GM12878 (cell line): ENCODE measurements around the gene NFAM1. TPM values are rescaled to one million over a fixed set of nuclear protein-coding genes. Genes with fewer than 3 reads are reported as not detected.

Experiments used
- ATAC-seq: fragments of 200-7000 bp; cut with Tn5 transposase; 3 replicates; pipeline ENCODE4 v1.9.1; 2020; ENCODE audit warnings: mild to moderate bottlenecking, moderate library complexity
- BruUV-seq: library from RNA; stranded (reverse); fragments of 400-500 nt; replicated peaks from 2 replicates; lab custom pipeline; 2021; lab: Mats Ljungman, UMichigan
- CTCF ChIA-PET: fragments of 300-600 bp; sonication (Branson Sonifier 250); formaldehyde crosslinking; extraction: SDS; loops from one replicate; lab custom pipeline; 2021; ENCODE audit warnings: inconsistent platforms; lab: Yijun Ruan, JAX
- POLR2A ChIA-PET: fragments of 350-600 bp; formaldehyde crosslinking; extraction: SDS; loops from one replicate; lab custom pipeline; 2021; ENCODE audit warnings: inconsistent platforms; lab: Charles Lee
- RAD21 ChIA-PET: fragments of 300-600 bp; sonication (Branson Sonifier 250); formaldehyde crosslinking; loops from one replicate; lab custom pipeline; 2023; ENCODE audit warnings: antibody characterized with exemption; ENCODE audit not compliant: unreplicated experiment; lab: Charles Lee
- SMC1A ChIA-PET: fragments of 300-600 bp; sonication (Branson Sonifier 250); formaldehyde crosslinking; loops from one replicate; lab custom pipeline; 2023; ENCODE audit not compliant: unreplicated experiment, uncharacterized antibody; lab: Charles Lee
- DNase-seq: peaks from one replicate; pipeline ENCODE4 v3.0.0-alpha.2; 2011; ENCODE audit warnings: low read depth, low spot score
- FAIRE-seq: peaks from 3 replicates; lab custom pipeline; 2011; peaks lifted over from hg19 to GRCh38; lab: Jason Lieb, UNC
- H2AFZ ChIP-seq: 2 replicates; pipeline ENCODE4 v1.6.0; 2011; ENCODE audit warnings: low read depth, low read length, control low read depth; ENCODE audit not compliant: control insufficient read depth
- H3K27ac ChIP-seq: 2 replicates; pipeline ENCODE4 v1.5.1; 2011; ENCODE audit warnings: control low read depth; ENCODE audit not compliant: control insufficient read depth, insufficient read depth
- H3K27me3 ChIP-seq, 2 experiments: replicated peaks in 1 of 2; 2 replicates each; pipeline versions ENCODE4 v1.6.0 to v1.6.1; 2011; ENCODE audit warnings: low read length in 1 of 2; ENCODE audit not compliant: control insufficient read depth in 2 of 2, insufficient read depth in 2 of 2
- H3K36me3 ChIP-seq, 2 experiments: 2 replicates each; pipeline ENCODE4 v1.5.1; 2011; ENCODE audit warnings: low read length in 1 of 2; ENCODE audit not compliant: control insufficient read depth in 2 of 2, insufficient read depth in 2 of 2
- H3K4me1 ChIP-seq: 2 replicates; pipeline ENCODE4 v1.6.1; 2011; ENCODE audit warnings: mild to moderate bottlenecking, low read length, moderate library complexity, mixed read lengths; ENCODE audit not compliant: control insufficient read depth, insufficient read depth
- H3K4me2 ChIP-seq: 2 replicates; pipeline ENCODE4 v1.6.0; 2011; ENCODE audit warnings: control low read depth; ENCODE audit not compliant: control insufficient read depth, insufficient read depth
- H3K4me3 ChIP-seq: fragments of 200-600 bp; sonication (generic); 2 replicates; pipeline ENCODE4 v1.5.1; 2016
- H3K79me2 ChIP-seq: 2 replicates; pipeline ENCODE4 v1.6.0; 2011; ENCODE audit warnings: low read length; ENCODE audit not compliant: control insufficient read depth, insufficient read depth
- H3K9ac ChIP-seq: 2 replicates; pipeline ENCODE4 v1.8.0; 2011; ENCODE audit warnings: low read length, control low read depth, mixed read lengths; ENCODE audit not compliant: control insufficient read depth, insufficient read depth
- H3K9me3 ChIP-seq: replicated peaks from 3 replicates; pipeline ENCODE4 v1.5.1; 2011; ENCODE audit warnings: mild to moderate bottlenecking, low read length; ENCODE audit not compliant: control insufficient read depth, insufficient read depth
- H4K20me1 ChIP-seq: 2 replicates; pipeline ENCODE4 v1.6.0; 2011; ENCODE audit not compliant: control insufficient read depth, insufficient read depth
- EGR1 ChIP-seq, 2 experiments: IDR thresholded peaks; 1 replicate in 1 of 2; 2 replicates in 1 of 2; pipeline ENCODE4 v1.6.1; 2011 to 2012; ENCODE audit warnings: low read depth in 2 of 2, low read length in 2 of 2, borderline replicate concordance in 1 of 2, mild to moderate bottlenecking in 1 of 2, moderate library complexity in 1 of 2
- FOXM1 ChIP-seq: IDR thresholded peaks from 2 replicates; pipeline ENCODE4 v1.6.1; 2012; ENCODE audit warnings: low read depth, mild to moderate bottlenecking, inconsistent platforms, low read length, moderate library complexity
- KLF5 ChIP-seq: fragments of 450-650 bp; IDR thresholded peaks from 2 replicates; pipeline ENCODE4 v1.6.1; 2014; ENCODE audit warnings: mild to moderate bottlenecking; ENCODE audit not compliant: partially characterized antibody
- MTA2 ChIP-seq: fragments of 450-650 bp; IDR thresholded peaks from 2 replicates; pipeline ENCODE4 v1.6.1; 2016; ENCODE audit warnings: low read depth, mild to moderate bottlenecking, moderate library complexity
- MTA3 ChIP-seq: IDR thresholded peaks from 2 replicates; pipeline ENCODE4 v1.6.1; 2012; ENCODE audit warnings: low read length, inconsistent platforms, borderline replicate concordance
- NR2C2 ChIP-seq: IDR thresholded peaks from 2 replicates; pipeline ENCODE4 v1.6.1; 2011; ENCODE audit warnings: borderline replicate concordance, low read depth; ENCODE audit not compliant: control insufficient read depth, insufficient read length
- SIN3A ChIP-seq: IDR thresholded peaks from 2 replicates; pipeline ENCODE4 v1.6.1; 2012; ENCODE audit warnings: low read depth, low read length, improper control_type of control experiment
- SMAD5 ChIP-seq: IDR thresholded peaks from 2 replicates; pipeline ENCODE4 v1.6.1; 2016; ENCODE audit warnings: antibody characterized with exemption, low read depth
- SMC3 ChIP-seq: IDR thresholded peaks from 2 replicates; pipeline ENCODE4 v1.6.1; 2011; ENCODE audit warnings: low read length, improper control_type of control experiment, borderline replicate concordance
- SRF ChIP-seq, 2 experiments: IDR thresholded peaks; 2 replicates each; pipeline ENCODE4 v1.6.1; 2011; ENCODE audit warnings: low read depth in 2 of 2, low read length in 2 of 2, mild to moderate bottlenecking in 1 of 2, moderate library complexity in 1 of 2
- SUPT20H ChIP-seq: IDR thresholded peaks from 2 replicates; pipeline ENCODE4 v1.6.1; 2011; ENCODE audit warnings: low read depth, mild to moderate bottlenecking, low read length, moderate library complexity, borderline replicate concordance; ENCODE audit not compliant: control insufficient read depth
- YBX1 ChIP-seq: fragments of 450-650 bp; IDR thresholded peaks from 2 replicates; pipeline ENCODE4 v1.6.1; 2016; ENCODE audit warnings: antibody characterized with exemption
- ZNF24 ChIP-seq: fragments of 450-650 bp; IDR thresholded peaks from 2 replicates; pipeline ENCODE4 v1.6.1; 2017; ENCODE audit warnings: antibody characterized with exemption, mild to moderate bottlenecking
- WGBS: methylation state at CpG from one replicate; pipeline ENCODE4 v1.1.6; 2016; ENCODE audit warnings: low lambda C conversion rate; ENCODE audit not compliant: insufficient replicate concordance, insufficient coverage; ENCODE audit errors: missing lambda C conversion rate; 5-methylcytosine and 5-hydroxymethylcytosine counted together
- in situ Hi-C: fragments of 300-500 bp; cut with MboI; formaldehyde crosslinking; loops from 9 replicates; pipeline ENCODE4 v1.14.3; 2018; ENCODE audit warnings: mixed read lengths
- intact Hi-C: fragments of 100-400 bp; cut with micrococcal nuclease; formaldehyde crosslinking; loops from one replicate; pipeline ENCODE4 v1.14.2; 2022; ENCODE audit not compliant: unreplicated experiment
- polyA plus RNA-seq, 11 experiments: library from polyadenylated mRNA; depleted of rRNA in 4 of 11; unstranded in 6 of 11; stranded (reverse) in 5 of 11; fragments of >200 nt; fragmentation: Nextera tagmentation in 4 of 11; fragmentation: Illumina TruSeq in 1 of 11; extraction: Ambion mirVana in 4 of 11; extraction: Trizol in 1 of 11; gene quantifications; 1 replicate in 1 of 11; 2 replicates in 10 of 11; pipeline versions ENCODE4 v1.2.1 to v1.2.3, GENCODE V29; 2011 to 2016; ENCODE audit warnings: inconsistent platforms in 2 of 11, missing spikeins in 2 of 11, low read depth in 1 of 11
- total RNA-seq, 4 experiments: library from RNA; depleted of rRNA in 3 of 4; stranded (reverse); fragments of >200 nt in 3 of 4; fragmentation: Illumina TruSeq in 1 of 4; extraction: Trizol in 1 of 4; gene quantifications; 2 replicates each; pipeline versions ENCODE4 v1.2.1 to v1.2.3, GENCODE V29; 2013 to 2021
- TF ChIP-seq, protein P1 (sequence below): IDR thresholded peaks from 2 replicates; pipeline ENCODE4 v1.6.1; 2011; ENCODE audit warnings: mild to moderate bottlenecking, low read depth, low read length, moderate library complexity; ENCODE audit not compliant: insufficient replicate concordance

The NFAM1 gene
- total and polyA plus RNA-seq, 10 of the 15 experiments (the other 5 are each of a cell fraction or from before 2014, with no cell fraction given) = 0.13 to 1.3 (median 0.24) TPM; not detected in 3

DNA sequence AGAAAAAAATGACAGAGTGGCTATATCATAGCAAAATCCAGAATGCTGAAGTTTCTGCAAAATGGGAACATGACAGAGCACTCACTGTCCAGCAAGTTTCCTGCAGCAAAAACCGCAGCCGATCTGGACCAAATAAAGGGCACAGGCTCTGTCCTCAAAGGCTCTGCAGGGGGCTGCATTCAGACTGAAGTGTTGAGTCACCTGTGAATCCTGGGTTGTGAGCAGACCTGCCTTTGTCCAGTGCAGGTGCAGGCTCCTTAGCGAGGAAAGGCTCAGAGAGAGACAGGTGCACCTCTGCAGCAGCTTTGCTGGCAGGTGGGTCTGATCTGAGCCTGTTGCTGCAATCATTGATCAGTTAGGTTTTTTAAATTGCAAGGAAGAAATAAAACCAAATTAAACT, 29.3 kb upstream of the NFAM1 start:
- Histone ChIP-seq H4K20me1 (no peaks in the 10 kb centered on the region), H3K4me3 (no peak overlapping the region), H3K27ac (no peak overlapping the region), H3K9ac (no peak overlapping the region), H3K79me2 (no peaks in the 10 kb centered on the region), H3K27me3 (no peaks in the 10 kb centered on the region), H3K4me2 (no peak overlapping the region), H3K4me1 (peaks cover 10% of the 10 kb centered on the region), H3K36me3 (no peaks in the 10 kb centered on the region), H3K9me3 (no peaks in the 10 kb centered on the region), H2AFZ (no peak overlapping the region)
- whole genome bisulfite sequencing = 96% methylated on average over 3 of the region's 3 CpGs
- DNase-seq (no peak), ATAC-seq (no peak), FAIRE-seq (no peak)
- intact Hi-C loops (no loop called here), in situ Hi-C loops (no loop called here)
- no TSS peak for BruUV-seq
- CTCF ChIA-PET = interaction anchor here (0.7 to 7.0 kb wide), 4 partner anchors 9 to 20 kb away, joined by 3 to 102 read pairs (median 12); no protein-coding TSS in a partner anchor
- RAD21 ChIA-PET = interaction anchor here (6.7 kb wide), 1 partner anchor 22 kb away, joined by 97 read pairs; no protein-coding TSS in a partner anchor
- POLR2A ChIA-PET = interaction anchor here (1.5 kb wide), 1 partner anchor 55 kb away, joined by 5 read pairs; no protein-coding TSS in a partner anchor
- TF ChIP-seq SIN3A (no peak), SRF (IDR thresholded peaks at IDR 0.05; ENCODE audit: low read depth in 2 of 2, low read length in 2 of 2) (no peak), ZNF24 (no peak), FOXM1 (no peak), SMAD5 (no peak), MTA2 (no peak), SMC3 (no peak), NR2C2 (no peak), YBX1 (no peak), EGR1 (IDR thresholded peaks at IDR 0.05; ENCODE audit: borderline replicate concordance in 1 of 2, low read depth in 2 of 2, low read length in 2 of 2) (no peak), SUPT20H (no peak), KLF5 (no peak), MTA3 (no peak)
- TF ChIP-seq, protein P1, sequence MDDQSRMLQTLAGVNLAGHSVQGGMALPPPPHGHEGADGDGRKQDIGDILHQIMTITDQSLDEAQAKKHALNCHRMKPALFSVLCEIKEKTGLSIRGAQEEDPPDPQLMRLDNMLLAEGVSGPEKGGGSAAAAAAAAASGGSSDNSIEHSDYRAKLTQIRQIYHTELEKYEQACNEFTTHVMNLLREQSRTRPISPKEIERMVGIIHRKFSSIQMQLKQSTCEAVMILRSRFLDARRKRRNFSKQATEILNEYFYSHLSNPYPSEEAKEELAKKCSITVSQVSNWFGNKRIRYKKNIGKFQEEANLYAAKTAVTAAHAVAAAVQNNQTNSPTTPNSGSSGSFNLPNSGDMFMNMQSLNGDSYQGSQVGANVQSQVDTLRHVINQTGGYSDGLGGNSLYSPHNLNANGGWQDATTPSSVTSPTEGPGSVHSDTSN = no peak
- SMC1A ChIA-PET = interaction anchor here (1.1 to 1.4 kb wide), 3 partner anchors 9 to 20 kb away, joined by 3 to 5 read pairs (median 4); no protein-coding TSS in a partner anchor
